ENCODE results near the gene TAS2R60.
"Not testable (repeated sequence)": the region's sequence is repeated elsewhere in the genome, so short reads cannot be mapped to it uniquely, and the experiment has no call there.

Gene TAS2R60, protein sequence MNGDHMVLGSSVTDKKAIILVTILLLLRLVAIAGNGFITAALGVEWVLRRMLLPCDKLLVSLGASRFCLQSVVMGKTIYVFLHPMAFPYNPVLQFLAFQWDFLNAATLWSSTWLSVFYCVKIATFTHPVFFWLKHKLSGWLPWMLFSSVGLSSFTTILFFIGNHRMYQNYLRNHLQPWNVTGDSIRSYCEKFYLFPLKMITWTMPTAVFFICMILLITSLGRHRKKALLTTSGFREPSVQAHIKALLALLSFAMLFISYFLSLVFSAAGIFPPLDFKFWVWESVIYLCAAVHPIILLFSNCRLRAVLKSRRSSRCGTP

DNA sequence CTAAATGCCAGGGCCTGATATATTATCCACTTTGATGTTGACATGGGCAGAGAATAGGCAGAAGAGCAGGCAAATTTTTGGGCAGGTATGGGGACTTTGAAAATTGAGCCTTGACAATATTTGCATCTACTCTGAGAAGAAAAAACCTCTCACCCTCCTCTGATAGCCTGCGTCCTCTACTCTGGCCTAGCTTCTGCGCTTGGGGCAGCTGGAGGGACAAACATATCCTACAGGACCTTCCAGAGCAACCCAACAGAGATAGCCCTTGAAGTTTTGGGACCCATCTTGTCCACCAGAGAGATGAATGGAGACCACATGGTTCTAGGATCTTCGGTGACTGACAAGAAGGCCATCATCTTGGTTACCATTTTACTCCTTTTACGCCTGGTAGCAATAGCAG is at the start of gene TAS2R60:
Gene TAS2R60 (plus strand): TSS at position 301 of the 400 bp plus-strand sequence. CDS start 0 bp downstream, at position 301.
- no peak for DNase-seq (ENCODE audit: low spot score)

DNA sequence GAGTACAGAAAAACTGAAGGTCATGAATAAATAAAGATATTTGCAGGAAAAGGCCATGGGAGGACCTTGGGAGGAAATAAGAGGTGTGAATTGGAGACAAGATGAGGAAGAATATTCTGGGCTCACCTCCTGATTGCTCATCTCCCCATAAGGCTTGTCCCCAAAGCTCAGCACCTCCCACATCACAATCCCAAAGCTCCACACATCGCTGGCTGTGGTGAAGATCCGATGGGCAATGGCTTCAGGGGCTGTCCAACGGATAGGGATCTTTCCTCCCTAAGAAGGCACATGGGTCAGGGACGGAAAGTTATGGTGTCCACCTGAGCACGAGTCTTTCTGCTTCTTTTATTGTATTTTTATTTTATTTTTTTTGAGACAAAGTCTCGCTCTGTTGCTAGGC is 49.2 kb upstream of the TAS2R60 start:
- no peak for DNase-seq (ENCODE audit: low spot score)

DNA sequence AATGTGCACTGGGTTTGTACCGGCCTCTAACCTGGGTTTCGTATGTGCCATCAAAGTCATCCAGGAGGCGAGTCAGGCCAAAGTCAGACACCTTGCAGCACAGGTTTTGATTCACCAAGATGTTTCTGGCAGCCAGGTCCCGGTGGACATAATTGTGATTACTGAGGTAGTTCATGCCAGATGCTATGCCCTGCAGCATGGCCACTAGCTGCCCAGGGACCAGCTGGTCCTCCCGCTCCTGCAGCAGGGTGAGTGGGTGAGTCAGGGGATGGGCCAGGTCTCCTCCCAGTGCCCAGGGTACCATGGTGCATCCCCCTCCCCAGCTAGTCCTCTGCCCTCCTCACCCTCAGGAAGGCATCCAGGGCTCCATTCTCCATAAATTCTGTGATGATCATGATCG is 48.5 kb upstream of the TAS2R60 start:
- no peak for DNase-seq (ENCODE audit: low spot score)

DNA sequence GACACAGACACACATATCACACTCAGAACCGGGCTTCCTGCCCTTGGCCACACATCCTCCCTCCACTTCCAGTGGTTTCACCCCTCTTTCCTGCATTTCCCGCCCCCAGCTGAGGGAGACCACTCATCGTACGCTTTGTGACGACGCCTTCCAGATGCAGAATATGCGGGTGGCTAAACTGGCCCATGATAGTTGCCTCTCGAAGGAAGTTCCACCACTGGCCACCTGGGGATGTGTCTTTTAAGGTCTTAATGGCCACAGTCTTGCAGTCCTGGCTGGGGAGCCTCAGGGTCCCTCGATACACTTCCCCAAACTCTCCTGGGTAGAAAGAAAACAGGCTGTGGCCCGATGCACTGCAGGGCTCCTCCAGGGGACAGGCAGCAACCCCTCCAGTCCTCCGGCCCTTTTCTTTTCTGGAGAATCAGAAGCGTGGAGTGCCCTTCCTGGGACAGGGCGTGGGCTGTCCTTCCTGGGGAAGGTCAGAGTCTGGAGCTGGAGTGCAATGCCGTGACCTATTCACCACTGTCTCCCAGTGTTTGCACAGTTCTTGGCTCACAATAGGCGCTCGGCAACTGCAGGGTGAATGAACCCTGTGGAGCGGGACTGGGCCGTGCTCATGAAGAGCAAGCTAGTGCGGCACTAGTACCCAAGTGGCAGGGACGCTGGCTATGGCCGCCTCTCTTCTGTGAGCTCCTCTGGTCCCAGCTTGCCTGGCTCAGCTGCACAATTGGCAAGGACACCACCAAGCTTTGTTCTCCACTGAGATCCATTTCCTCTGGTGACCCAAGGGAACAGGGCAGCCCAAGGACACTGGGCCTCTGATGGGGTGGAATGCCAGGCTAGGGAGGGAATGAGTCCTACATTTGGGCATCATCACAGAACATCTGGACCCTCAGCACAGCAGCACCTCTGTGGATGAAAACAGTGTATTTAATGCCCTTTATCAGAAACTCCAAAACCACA is 47.8 kb upstream of the TAS2R60 start:
- no peak for DNase-seq (ENCODE audit: low spot score)

DNA sequence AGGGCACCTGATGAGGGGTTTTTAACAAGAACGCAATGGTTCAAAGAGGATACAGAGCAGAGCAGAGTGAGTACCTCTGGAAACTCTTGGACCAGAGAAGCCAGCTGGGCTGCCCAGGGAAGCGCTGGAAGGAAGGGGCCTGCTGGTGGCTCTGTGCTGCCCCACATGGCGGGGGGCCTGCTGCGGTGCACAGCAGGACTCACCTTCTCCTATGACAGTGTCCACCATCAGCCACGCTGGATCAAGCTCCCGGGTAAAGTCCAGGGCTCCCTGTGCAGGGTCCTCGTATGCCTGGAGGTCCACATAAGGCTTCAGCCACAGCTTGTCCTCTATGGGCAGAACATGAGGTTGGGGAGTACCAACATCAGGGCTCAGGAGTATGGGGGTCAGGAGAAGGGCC is 47.1 kb upstream of the TAS2R60 start:
- DNase-seq (ENCODE audit: low spot score), result no peak

DNA sequence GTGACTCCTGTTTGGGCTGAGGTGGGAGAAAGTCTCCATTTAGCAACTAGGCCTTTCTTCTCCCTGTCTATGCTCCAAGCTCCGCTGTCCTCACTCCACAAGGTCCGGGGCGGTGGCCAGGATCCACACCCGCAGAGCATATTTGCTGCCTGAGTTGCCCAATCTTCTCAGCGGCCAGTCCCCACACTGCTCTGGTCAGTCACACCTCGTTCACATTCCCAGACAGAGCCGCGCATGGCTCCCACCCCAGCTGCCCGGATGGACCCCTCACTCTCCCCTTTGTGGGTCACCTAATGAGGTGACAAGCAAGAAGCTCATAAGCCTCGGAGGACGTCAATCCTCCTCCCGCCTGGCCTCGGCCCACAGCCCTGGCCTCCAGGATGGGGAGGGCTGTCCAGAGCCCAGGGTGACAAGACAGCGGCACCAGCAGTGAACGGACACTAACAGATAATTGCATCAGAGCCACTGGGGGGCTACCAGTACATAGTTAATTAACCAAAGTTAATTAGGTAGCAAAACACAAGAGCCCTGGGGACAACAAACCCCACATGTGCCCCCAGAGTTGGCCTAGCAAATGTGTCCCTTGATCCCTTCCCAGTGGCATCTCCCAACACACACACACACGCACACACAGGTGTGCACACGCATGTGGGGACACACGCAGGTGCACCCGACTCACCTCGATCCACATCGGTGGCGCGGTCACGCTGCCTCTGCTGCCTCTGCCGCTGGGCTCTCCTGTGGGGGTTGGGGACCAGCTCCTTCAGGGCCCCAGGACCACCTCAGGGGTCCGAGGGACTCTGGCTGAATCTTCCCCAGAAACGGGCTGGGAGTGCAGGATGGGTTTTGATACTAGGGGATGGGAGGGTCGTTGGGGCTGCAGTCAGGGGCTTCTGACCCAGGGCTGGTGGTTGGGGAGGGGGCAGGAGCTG is 46.4 kb upstream of the TAS2R60 start:
- no peak for DNase-seq (ENCODE audit: low spot score)

DNA sequence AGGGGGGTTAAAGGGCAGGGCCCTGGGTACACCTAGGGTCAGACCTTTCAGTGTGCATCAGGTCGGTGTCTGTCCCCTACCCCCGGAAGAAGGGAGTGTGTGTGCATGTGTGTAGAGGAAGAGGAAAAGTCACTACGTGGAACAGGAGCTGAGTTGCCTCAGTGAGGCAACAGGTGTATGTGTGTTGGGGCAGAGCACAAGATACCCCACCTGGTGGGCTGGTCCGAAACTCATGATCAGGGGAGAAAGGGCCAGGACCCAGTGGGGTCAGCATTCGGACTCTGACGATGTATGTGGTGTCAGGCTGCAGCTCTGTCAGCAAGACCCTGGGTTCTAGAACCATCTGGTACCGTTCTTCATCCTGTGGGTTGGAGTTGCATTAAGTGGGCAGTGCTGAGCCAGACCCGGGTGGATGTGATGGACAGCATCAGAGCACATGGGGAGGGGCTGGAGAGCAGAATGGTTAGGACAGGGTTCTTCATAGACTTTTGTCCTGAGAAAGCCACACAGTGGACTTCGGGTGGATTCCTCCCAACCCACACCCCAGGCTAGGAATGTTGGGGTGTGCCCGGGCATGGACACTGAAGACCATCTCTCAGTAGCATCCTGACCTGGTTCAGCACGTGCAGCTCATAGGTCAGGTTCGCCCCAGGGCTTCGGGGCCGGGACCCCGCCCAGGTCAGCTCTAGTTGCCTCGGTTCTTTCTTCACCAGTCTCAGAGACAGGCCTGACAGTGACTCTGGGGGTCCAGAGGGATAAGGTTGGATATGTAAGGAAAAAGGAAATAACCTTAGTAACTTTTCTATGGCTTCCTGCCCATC is 45.3 kb upstream of the TAS2R60 start:
- no peak for DNase-seq (ENCODE audit: low spot score)

DNA sequence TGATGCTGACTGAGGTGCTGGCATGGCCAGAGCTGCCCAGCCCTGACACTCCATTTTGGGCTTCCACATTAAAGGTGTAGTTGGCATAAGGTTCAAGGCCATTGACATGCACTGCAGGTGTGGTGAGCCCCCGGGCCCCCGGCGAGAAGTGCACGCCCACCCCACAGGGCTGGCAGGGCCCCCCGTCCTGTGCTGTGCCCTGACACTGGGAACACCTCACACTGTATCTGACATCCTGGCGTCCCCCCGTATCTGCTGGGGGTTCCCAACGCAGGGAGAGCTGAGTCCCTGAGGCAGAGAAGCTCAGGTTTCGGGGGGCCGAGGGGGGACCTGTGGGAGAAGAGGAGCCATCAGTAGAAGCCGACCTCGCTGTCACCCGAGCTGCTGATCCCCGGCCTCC is 44.6 kb upstream of the TAS2R60 start:
- DNase-seq (ENCODE audit: low spot score), result no peak

DNA sequence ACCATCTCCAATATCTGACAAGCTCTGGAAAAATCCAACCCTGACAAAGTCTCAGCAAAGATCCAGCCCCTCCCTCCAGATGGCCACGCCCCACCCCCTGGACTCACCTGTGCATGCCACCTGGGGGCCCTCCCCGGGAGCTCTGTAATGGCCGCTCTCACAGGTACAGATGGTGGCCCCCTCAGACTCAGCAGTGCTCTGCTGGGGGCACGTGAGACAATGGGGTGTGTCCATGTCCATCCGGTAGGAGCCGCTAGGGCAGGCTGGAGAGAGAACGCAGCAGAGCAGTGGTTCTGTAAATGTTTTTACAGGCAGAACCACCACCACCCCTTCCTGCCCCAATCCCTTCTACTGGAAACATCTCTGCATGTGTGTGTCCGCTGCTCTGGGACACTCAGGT is 44.1 kb upstream of the TAS2R60 start:
- DNase-seq (ENCODE audit: low spot score), result no peak

DNA sequence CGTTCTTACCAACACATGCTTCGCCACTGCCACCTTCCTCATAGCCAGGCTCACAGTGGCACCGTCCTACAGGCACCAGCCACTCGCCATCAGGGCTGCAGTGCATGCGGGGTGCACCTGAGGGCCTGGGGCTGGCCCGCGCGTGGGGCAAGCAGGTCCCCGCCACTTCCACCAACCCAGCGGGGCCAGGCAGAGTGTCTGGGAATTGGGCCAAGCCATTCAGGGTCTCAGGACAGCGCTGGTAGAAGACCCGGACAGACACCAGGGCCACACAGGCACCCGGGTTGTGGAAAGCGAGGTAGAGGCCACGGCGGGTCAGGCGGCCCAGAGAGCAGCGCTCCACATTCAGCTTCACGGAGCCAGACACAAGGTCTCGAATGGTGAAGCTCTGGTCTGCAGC is 43.6 kb upstream of the TAS2R60 start:
- DNase-seq (ENCODE audit: low spot score), result no peak

DNA sequence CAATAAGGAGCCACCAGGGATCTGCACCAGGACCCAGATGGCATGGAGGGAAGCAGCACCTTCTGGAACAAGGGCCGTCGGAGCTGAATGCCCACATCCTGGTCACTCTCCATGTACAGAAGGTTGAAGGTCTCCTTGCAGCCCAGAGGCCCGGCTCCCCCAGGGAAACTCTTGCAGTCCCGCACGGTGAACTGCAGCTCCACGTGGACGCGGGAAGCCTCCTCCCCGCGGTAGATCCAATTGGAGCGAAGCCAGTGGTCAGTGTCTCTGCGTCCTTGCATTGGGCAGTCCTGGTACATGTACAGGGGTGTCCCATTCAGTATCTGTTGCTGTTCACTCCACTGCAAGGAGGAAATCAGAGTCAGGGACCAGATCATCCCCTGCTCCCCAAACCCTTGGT is 42.0 kb upstream of the TAS2R60 start:
- no peak for DNase-seq (ENCODE audit: low spot score)

DNA sequence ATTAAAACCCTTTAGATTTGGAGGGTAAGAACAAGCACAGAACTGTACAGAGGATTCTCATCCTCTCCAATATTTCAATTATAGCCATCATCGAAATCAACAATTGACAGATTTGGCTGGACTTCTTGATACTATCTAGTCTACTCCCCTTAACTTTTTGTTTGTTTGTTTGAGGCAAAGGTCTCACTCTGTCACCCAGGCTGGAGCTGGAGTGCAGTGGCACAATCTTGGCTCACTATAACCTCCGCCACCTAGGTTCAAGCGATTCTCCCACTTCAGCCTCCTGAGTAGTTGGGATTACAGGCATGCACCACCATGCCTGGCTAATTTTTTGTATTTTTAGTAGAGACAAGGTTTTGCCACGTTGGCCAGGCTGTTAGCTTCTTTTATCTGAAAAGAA is 41.0 kb upstream of the TAS2R60 start:
- DNase-seq (ENCODE audit: low spot score), result not testable (repeated sequence)

DNA sequence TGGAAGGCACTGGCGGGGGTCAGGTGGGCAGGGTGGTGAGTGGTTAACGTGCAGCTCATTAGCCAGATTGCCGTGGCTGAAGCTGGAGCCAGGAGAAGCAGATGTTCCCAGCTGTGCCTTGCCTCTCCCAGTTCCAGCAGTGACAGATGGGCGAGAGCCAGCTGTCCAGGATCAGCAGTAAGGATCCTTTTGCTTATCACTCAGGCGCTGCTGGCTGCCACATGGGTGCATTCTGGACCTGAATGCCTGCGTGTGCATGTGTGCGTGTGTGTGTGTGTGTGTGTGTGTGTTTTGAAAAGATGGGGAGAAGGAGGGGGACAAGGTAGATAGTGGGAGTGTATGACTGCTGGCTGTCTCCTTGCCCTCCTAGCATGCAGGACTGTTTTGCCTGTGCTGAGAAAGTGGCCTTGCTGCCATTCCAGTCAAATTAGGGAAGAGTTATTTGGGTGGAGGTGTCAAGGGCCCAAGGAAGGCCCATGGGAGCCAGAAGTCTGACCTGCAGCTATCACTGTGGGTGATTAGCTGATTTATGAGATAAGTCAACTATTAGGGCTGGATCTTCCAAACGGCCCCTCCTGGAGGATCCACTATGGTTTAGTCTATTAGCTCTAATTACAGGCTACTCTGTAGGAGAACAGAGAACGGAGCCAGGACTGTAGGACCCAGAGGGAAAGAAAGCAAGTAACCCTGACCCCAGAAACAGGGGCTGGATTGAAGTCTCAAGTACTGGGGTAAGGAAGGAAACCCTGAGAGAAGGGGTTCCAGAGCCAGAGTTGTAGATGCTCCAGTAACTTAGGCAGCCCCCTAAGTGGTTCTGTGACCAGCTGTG is 37.9 kb upstream of the TAS2R60 start:
- DNase-seq (ENCODE audit: low spot score), result no peak

DNA sequence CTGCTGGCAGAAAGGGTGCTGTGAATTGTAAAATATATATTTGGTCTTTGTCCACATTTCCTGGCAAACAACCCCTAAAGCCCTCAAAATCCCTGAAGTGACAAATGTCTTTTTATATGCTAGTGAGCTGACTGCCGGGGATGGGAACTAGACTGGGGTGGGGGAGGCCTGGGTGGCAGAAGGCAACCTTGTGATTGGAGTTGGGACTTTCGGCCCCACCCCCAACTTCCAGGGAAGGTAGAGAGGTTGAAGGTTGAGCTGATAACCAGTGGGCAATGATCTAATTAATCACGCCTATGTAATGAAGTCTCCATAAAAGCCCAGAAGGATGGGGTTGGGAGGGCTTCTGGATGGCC is 37.3 kb upstream of the TAS2R60 start:
- no peak for DNase-seq (ENCODE audit: low spot score)

DNA sequence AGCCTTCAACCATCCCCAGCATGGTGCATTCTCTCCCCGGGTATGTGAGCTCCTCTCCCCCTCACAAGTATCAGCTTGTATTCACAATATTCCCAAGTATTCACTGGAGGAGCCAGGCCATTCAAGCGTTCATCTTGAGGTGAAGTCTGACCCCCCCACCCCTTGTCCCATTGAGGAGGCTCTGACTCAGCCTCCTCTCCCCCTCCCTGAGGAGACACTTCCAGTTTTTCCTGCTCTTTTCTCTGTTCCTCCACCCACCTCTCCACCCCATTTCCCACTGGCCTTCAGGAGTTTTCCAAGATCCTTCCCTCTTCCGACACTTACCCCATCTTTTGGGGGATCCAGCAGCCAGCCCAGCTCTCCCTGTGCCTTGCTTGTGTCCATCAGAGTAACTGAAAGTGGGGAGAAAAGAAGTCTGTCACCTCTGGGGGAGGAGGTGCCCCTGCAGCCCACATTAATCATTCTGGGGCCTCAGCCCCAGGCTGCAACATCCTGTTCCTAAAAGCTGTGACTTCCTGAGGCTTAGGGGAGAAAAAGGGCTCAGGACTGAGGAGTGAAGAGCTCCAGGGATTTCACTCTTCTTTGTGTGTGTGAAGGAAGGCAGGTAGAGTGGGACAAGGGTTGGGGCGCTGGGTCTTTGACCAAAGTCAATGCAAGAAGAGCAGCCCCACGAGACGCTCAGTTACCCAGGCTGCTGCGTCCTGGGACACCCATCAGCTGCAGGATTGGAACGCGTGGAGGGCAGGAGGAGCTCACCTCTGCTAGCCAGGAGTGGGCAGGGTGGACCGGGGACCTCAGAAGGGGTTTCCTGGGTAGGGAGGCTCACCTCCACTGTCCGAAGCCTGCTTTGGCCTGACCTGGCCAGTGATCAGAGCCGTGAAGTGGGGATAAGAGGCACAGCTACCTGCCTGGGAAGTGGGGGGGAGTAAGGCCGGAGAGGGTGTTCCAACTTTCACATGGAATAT is 35.7 kb upstream of the TAS2R60 start:
- no peak for DNase-seq (ENCODE audit: low spot score)

DNA sequence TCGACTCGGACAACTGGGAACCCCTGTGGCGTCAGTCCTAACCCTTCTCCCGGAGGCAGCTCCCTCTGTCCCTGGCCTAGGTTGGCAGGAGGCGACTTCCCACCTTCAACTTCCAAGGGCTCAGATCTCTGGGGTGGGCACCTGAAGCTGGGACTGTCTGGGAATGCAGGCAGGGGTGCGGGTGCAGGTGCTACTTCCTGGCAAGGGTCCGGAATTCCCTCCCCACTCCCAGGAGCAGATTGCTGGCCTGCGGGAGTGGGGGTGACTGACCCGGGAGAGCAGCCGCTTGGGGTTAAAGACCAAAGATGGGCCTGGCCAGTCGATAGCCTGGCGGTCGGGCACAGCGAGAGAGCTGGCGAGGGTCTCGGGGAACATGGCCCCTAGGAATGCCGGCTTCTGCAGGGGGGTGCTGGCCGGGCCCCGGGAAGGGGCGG is 35.0 kb upstream of the TAS2R60 start:
- no peak for DNase-seq (ENCODE audit: low spot score)

DNA sequence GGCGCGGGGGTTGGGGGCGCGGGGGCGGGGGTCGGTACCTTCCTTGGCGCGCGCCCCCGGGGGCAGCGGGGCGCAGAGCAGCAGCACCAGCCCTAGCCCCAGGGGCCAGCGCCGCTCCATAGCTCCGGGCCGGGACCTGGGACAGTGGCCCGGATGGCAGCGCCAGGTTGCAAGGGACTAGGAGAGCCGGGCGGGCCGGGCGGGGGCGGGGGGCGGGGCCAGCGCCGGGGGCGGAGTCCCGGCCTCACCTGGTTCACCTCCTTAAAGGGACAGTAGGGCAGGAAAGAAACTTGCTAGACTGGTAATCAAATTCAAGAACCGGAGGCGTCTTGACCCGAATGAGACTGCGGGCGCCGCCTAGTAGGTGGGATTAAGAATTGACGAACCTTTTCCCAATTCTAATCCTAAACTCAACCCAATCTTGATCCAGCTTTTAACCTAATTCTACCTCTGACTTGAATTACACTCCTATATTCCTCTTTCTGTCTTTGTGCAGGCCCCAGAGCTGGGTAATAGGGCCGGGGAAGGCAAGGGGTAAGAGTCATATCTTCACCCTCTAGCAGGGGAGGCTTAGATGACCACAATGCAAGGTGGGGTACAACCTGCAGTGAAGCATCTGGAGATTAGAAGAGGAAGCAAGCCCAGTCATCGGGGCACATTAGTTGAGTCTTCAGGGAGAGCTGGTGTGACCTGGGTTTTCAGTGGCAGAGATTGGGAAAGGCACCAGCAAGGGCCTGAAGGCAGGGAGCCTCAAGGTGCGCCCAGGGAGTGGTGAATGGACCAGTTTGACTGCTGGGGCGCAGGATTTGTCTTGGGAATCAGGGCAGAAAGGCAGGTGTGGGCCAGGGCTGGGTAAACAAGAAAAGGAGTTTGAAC is 34.3 kb upstream of the TAS2R60 start, which contains the start of gene EPHA1:
Gene EPHA1 (minus strand): TSS at position 171 of the 876 bp plus-strand sequence. CDS start 51 bp downstream, at position 120.
- no peak for DNase-seq (ENCODE audit: low spot score)

DNA sequence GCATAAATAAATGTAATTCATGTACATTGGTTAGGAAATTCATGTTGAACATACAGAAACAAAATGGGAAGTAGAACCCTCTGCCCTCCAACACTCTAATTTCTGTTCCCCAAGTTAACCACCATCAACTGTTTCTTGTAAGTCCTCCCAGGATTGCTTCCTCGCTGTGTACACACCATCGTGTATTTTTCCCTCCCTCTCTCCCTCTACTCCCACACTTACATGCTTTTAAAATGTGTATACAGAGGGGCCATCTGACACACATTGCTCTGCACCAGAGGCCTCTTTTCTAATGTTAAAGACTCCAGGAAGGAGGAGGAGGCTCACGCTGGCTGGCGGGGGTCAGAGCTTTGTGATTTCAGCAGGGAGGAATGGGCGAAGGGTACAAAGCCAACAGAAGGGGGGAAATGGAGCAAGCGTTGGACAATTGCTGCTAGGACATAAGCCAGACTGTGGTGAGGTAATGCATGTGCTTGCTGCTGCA is 32.7 kb upstream of the TAS2R60 start:
- no peak for DNase-seq (ENCODE audit: low spot score)
